HG03354 (cell line): ENCODE measurements around the gene PLCL2.
A peak's percentile ranks its signal among the peaks of the same experiment; 100 is the strongest.

Experiments
- ATAC-seq: cut with Tn5 transposase; IDR thresholded peaks from one replicate; pipeline ENCODE4 v1.9.1; 2021; ENCODE audit warnings: mild to moderate bottlenecking; ENCODE audit not compliant: unreplicated experiment, poor library complexity, severe bottlenecking

The PLCL2 gene

DNA sequence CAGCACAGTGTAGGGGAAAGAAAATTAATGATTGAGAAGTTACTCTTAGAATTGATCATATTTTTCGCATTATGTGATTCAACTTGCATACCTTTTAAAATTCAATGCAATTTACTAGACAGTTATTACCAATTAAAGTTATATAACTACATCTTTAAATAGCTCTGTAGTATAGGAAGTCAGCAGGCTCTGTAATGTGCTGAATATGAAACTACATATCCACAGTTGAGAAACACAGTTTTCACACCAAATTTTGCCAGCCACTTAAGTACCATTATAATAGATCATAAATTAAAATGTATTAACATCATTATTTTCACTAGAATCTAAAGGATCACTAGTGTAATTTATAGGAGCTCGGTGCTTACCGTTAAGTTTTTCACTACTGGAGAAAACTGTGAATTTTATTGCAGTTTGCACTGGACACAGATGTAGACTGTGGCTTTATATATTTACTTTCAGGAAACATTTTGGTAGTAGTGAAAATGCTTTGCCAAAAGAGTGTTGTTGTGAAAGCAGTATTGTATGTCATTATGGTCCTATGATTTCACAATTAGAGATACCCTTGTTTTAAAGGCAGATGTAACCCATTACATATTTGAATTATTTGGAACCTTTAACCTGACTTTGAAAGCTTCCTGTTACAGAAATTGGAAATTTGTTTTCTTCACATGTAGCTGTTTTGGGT is 113.6 kb downstream of the PLCL2 start:
- no peak for ATAC-seq

DNA sequence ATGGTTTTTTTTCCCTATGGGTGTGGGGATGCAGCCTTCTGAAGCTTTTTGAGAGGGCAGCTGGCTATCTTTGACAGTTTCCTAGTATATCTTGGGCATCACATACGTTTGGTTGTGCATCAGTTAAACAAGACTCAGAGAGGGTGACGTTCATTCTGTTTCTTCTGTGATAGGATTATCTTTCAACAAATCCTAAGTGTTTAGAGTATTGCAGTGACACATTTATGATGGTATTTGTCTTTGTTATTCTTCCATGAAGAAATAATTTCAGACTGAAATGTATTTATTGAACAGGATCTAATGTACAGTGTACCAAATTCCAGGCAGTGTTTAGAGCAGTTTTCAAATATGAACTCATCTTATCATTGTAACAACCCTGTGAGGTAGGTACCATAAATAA is 114.4 kb downstream of the PLCL2 start:
- no peak for ATAC-seq

DNA sequence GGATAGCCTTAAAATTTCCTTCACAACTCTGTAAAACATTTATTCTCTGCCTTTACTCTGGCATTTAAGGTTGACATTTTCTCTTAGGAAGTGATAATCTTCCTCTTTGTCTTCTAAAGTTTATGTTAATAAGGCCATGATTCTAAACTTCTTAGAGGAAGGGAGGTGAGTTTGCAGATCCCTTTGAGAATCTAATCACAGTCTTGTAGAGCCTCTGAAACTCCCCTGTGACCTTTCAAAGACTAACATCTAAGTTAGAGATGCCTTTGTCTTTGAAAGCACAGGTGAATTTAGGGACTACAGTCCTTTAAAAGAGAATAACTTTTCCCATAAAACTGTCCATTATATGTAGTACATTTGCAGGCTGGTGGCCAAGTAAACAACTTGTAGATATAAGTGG is 115.1 kb downstream of the PLCL2 start:
- no peak for ATAC-seq

DNA sequence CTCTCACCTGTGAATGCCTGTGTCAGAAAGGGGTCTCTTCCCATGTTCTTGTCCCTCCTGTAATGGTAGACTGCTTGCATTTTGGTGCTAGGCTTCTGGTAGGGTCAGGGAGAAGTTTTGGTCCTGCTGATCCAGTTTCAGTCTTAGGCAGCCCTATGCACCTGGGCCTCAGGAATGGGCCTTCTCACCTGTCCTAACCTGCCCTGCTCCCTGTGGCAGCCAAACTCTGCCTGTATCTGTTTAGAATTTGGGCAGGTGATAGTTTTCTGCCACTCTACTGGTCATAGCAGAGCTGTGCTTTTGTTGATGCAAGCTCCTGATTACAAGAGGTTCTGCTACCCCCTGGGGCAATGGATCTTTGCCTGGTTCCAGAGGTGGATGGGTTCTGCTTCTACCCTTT is 118.7 kb downstream of the PLCL2 start:
- ATAC-seq: no peak

DNA sequence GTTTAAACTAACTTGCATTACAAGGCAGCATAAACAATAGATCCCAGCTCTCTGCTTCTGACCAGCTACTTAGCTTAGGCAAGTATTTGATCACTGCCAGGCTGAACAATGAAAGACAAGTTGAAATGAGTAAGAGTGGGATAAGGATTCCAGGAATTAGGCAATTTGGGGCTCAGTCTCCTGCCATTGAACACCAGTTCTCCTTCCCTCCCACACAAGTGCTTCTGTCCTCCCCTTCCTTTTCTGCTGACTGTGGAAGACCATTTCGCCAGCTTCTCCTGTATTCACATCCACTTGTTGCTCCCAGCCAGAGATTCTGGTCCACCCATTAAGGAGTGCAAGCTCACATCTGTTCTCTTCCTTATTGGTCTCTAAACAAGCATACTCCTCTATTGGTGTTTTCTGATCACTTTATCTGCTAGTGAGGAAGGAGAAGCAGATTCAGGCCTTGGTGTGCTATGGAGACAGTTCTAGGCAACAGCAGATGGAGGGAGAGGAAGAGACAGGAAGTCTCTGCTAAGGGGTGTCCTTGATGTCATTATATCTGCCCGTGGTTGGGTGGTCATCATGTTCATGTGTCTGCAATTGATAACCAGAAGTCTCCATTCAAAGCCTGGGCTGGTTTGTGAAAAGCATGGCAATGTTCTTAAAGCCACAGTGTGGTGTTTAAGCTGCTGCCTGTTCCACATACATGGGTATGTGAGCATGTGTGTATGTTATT is 121.5 kb downstream of the PLCL2 start:
- ATAC-seq: no peak

DNA sequence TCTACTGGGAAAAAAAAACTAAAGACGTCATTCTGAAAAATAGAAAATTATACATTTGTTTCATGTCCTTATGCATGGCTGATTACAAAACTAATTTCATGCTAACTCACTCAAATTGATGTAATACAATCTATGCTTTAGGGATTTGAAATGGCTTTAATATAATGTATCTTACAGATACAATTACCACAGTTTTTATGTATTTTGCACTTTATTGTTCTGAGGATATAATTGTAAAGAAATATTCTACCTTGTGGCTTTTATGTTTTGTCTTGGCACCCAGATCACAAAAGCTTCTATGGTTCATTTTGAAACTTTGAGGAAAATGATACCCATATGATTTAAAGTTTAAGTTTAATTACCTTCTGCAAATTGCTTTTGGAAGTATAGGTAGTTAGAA is 122.5 kb downstream of the PLCL2 start:
- no peak for ATAC-seq

DNA sequence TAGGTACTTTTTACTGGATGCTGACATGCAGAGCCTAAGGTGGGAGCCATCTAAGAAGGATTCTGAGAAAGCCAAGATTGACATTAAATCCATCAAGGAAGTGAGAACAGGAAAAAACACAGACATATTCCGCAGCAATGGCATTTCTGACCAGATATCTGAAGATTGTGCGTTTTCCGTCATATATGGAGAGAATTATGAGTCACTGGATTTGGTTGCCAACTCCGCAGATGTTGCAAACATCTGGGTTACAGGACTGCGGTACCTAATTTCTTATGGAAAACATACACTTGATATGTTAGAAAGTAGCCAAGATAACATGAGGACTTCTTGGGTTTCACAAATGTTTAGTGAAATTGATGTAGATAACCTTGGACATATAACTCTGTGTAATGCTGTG is 125.1 kb downstream of the PLCL2 start:
- no peak for ATAC-seq

DNA sequence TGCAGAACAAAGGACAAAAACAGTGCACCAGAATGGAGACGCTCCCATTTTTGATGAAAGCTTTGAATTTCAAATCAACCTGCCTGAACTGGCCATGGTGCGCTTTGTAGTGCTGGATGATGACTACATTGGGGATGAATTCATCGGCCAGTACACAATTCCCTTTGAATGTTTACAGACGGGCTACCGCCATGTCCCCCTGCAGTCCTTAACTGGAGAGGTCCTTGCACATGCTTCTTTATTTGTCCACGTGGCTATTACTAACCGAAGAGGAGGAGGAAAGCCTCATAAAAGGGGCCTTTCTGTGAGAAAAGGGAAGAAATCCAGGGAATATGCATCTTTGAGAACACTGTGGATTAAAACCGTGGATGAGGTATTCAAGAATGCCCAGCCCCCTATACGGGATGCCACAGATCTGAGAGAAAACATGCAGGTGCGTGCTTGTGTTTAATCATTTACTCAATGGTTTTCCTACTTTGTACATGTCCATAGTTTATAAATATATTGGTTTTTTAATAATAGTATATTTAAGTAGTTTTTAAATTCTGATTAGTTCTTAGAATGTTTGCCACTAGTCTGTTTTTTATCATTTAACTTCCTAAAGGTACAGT is 127.1 kb downstream of the PLCL2 start:
- no peak for ATAC-seq

DNA sequence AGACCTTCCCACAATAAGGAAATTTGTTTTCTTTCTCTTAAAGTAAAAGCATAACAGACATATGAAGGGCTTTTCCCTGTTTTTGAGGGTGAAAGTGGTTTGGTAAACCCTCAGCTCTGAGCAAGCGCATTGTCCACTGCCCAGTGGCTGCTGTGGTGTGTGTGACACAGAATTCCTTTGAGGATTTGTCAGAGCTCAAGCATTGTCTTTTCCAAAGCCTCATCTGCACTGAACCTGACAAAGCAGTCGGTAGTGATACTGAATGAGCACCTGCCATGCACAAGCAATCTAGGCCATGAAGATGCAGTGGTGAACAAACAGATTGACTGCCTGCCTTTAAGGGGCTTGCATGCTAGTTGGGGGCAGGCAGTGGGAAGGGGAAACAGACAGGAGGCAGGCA is 128.3 kb downstream of the PLCL2 start:
- ATAC-seq: no peak

DNA sequence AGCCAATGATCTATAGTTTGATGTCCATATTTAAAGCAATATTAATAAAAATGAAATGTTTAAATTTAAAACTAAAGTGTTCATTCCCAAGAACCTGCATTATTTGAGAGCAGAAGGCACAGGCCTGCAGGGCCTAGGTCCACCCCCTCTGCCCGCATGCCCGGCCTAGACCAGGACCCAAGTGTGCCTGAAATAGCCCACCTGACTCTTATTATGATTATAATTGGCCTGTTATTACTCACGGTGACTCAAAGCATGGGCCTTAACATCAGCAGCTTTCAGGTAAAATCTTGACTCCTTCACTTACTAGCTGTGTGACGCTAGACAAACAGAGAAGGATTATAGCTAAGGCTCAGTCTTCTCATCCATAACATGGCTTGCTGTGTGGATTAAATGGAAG is 128.8 kb downstream of the PLCL2 start:
- ATAC-seq: peak; percentile 68

DNA sequence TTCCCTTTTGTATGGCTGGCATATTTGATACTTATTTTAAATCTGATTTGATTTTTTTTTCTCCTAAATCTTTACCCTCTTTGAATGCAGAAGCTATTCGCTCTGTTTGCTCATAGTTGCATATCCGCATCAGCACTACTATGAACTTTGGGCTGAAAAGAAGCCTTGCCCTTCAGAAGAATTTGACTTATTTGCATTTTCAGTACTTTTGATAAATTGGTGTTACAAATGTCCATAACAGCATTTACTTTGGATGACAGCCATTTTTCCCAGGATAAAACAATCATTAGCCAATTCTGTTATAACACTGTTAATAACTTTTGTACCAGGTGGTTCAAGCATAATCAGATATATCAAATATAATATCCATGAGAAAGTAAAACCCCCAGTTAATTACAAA is 129.5 kb downstream of the PLCL2 start:
- no peak for ATAC-seq

DNA sequence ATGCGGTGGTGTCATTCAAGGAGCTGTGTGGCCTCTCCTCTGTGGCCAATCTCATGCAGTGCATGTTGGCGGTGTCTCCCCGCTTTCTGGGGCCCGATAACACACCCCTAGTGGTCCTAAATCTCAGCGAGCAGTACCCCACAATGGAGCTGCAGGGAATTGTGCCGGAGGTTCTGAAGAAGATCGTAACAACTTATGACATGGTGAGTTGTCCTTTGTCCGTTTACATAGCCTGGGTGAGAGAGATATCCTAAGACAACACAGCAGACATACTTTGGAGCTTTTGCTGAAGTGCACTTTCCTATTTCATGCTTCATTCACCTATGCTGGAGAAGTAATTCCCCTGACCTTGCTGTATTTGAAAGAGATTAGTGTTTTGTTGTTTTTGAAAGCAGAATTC is 130.0 kb downstream of the PLCL2 start:
- ATAC-seq: no peak

DNA sequence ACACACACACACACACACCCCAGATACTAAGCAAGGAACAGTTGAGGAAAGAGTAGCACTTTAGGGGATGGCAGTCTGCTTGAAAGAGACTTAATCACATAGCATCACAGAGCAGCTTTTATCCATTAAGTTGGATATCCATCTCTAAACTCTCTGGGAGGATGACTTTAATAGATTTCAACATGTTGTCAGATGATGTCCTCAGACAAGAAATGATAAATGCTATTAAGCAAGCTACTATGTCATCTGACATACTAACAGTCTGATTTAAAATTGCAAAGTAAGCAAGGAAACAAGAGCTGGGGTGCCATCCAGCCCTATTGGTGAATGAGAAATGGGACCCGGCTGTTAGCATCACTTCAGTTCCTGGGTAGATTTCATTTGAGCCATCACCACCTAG is 136.9 kb downstream of the PLCL2 start:
- ATAC-seq: no peak

DNA sequence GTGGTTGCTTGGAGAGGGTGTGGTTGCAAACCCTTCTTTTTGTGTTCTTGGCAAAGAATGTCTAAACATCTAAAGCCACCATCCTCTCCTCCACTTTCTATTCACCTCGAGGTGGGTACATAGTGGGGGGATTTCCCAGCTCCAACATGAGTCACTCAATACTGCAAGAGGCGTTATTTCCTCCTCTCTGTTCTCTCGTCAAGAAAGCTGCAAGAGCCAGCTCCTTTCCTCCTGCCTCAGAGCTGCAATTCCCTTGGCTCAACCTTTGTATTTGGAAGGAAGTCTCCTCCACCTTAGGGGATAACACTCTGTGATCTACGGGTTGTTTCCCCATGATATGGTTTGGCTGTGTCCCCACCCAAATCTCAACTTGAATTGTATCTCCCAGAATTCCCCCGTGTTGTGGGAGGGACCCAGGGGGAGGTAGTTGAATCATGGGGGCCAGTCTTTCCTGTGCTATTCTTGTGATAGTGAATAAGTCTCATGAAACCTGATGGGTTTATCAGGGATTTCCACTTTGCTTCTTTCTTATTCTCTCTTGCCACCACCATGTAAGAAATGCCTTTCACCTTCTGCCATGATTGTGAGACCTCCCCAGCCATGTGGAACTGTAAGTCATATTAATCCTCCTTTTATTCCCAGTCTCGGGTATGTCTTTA is 138.4 kb downstream of the PLCL2 start:
- peak; percentile 96 for ATAC-seq

DNA sequence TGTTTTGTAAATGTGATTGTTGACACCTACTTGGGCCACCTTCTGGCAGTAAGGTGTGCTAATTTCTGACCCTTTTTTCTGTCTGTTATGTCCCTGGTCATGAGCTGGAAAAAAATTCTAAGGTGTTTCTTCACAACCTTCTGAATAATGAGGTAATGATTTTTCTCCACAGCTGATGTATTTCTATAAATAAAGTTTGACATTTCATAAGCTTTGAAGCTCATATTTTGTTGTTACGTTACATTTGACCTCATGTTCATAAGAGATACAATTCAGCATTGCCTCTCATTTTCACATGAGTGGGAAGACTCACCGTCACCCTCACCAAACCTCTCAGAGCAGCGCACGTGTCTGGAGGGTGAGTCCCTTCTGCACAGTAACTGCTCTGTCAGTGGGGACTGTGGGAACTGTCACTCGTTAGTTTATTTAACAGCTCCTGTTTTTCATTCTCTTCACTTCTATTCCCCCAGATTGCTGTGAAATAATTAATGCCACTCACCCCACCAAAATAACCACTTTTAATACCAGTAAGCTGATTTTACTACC is 140.9 kb downstream of the PLCL2 start:
- ATAC-seq: no peak

DNA sequence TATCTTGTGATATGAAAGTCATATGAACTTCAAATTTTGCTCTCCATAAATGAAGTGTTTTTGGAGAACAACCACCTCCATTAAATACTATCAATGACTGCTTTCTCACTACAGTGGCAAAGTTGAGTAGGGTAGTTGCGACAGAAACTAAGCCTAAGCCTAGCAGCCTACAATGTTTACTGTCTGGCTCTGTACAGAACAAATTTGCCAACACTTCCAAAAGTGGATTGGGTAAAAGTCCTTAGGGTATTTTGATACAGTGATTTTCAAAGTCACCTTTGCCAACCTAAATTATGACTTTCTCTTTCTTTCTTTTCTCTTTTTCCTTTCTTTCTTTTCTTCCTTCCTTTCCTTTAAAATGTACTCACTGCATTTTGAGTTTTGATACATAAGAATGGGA is 142.6 kb downstream of the PLCL2 start:
- ATAC-seq: no peak

DNA sequence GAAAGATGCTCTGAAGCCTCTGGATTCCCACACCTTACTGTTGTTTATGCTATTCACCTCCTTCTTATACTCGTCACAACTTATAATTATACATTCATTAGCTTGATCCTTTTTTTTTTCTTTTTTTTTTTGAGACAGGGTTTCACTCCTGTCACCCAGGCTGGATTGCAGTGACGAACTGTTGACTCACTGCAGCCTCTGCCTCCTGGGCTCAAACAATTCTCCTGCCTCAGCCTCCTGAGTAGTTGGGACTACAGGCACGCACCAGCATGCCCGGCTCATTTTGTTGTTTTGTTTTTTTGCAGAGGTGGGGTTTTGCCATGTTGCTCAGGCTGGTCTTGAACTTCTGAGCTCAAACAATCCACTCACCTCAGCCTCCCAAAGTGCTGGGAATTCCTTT is 143.6 kb downstream of the PLCL2 start:
- no peak for ATAC-seq

DNA sequence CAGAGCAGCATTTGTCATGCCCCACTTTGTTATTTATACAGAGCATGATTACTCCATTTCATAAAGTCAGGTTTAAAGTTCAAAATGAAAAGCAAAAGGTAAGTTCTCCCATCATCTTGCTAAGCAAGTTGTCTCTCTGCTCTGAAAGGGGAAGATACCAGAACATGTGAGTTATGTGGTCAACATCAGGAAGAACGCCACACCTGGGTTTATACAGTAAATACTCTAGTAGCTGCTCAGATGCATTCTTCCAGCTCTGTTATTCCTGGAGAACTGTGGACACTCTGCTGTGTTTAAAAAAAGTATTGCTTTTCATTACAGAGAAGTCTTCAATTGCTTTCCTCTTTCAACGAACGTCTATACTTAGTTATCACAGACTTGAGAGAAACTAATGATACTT is 145.7 kb downstream of the PLCL2 start:
- ATAC-seq: no peak

DNA sequence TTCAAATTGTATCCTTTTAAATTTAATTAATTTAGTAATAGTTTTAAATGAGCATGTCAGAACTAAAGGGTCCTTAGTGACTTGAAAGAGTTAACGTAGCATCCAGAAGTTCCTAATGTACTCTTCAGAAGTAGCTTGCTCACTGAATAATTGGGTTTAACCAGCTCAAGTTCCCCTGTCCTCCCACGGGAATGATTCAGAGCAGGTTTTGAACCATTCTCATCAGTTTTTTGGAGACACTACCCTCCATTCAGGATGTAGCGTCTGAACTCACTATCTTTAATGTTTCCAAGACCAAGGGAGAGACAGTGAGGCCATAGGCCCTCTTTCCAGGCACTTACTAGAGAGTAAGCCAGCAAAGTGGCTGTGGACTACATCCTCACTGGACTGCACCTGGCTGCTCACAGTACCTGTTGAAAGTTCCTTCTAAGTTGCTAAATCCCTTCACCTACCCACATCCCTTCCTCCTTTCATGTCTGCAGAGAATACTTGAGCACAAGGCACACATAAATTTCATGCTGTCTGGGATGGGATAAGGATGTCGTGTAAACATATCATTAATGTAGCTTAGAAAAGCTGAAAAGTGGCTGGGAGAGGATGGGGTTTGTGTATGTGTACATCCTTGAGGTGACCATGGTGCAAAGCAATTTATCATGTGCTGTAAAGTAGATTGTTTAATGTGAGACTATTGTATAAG is 146.3 kb downstream of the PLCL2 start:
- no peak for ATAC-seq
